Neural cell (in vitro differentiated cells): ENCODE results near the gene INPP5D. TPM values are rescaled to one million over a fixed set of nuclear protein-coding genes. Genes with fewer than 3 reads are reported as not detected.

Source experiments
- H2AFZ ChIP-seq: fragments of 200-600, 300-800 bp; sonication (generic), shearing (Covaris generic); 2 replicates; pipeline ENCODE4 v1.6.0; 2014; ENCODE audit warnings: low read depth, mild to moderate bottlenecking, antibody characterized with exemption, low read length, moderate library complexity
- H3F3A ChIP-seq: fragments of 200-600 bp; shearing (Covaris generic); 2 replicates; pipeline ENCODE4 v1.6.1; 2016; ENCODE audit warnings: mild to moderate bottlenecking, moderate library complexity, mixed read lengths, antibody characterized with exemption, low read length; ENCODE audit not compliant: insufficient read depth, poor library complexity, severe bottlenecking
- H3K27ac ChIP-seq: fragments of 200-600, 300-800 bp; sonication (generic), shearing (Covaris generic); 2 replicates; pipeline ENCODE4 v1.5.1; 2014; ENCODE audit warnings: mild to moderate bottlenecking, low read length, moderate library complexity
- H3K27me3 ChIP-seq: fragments of 300-800, 200-600 bp; sonication (generic), shearing (Covaris generic); 2 replicates; pipeline ENCODE4 v1.6.0; 2014; ENCODE audit warnings: mild to moderate bottlenecking, low read depth, low read length, moderate library complexity; ENCODE audit not compliant: insufficient read depth
- H3K36me3 ChIP-seq: fragments of 300-800, 200-600 bp; sonication (generic), shearing (Covaris generic); 2 replicates; pipeline ENCODE4 v1.5.1; 2014; ENCODE audit warnings: mild to moderate bottlenecking, antibody characterized with exemption, low read length, moderate library complexity; ENCODE audit not compliant: insufficient read depth
- H3K4me2 ChIP-seq: fragments of 300-800, 200-600 bp; sonication (generic), shearing (Covaris generic); 2 replicates; pipeline ENCODE4 v1.6.0; 2014; ENCODE audit warnings: mild to moderate bottlenecking, low read length
- H3K4me3 ChIP-seq: fragments of 300-800, 200-600 bp; sonication (generic), shearing (Covaris generic); 2 replicates; pipeline ENCODE4 v1.5.1; 2014; ENCODE audit warnings: mild to moderate bottlenecking, low read length, moderate library complexity
- H3K79me2 ChIP-seq: fragments of 200-600 bp; shearing (Covaris generic); replicated peaks from 2 replicates; pipeline ENCODE4 v1.6.0; 2014; ENCODE audit warnings: mild to moderate bottlenecking, low read length, moderate library complexity; ENCODE audit not compliant: insufficient read depth
- H3K9ac ChIP-seq: fragments of 300-800, 200-600 bp; sonication (generic), shearing (Covaris generic); 2 replicates; pipeline ENCODE4 v1.6.1; 2016; ENCODE audit warnings: mild to moderate bottlenecking, low read length, mixed read lengths
- H3K9me2 ChIP-seq: fragments of 200-600 bp; shearing (Covaris generic); 2 replicates; pipeline ENCODE4 v1.6.1; 2016; ENCODE audit warnings: mild to moderate bottlenecking, low read length, mixed read lengths; ENCODE audit not compliant: insufficient read depth
- H3K9me3 ChIP-seq: fragments of 200-600, 300-800 bp; sonication (generic), shearing (Covaris generic); 2 replicates; pipeline ENCODE4 v1.6.1; 2016; ENCODE audit warnings: mild to moderate bottlenecking, mixed run types, low read length, moderate library complexity, mixed read lengths
- H4K20me1 ChIP-seq: fragments of 200-600 bp; shearing (Covaris generic); 2 replicates; pipeline ENCODE4 v1.6.1; 2016; ENCODE audit warnings: mild to moderate bottlenecking, mixed run types; ENCODE audit not compliant: insufficient read depth
- CTCF ChIP-seq: fragments of 450-650 bp; IDR thresholded peaks from 2 replicates; pipeline ENCODE4 v1.5.1; 2014; ENCODE audit warnings: antibody characterized with exemption, mild to moderate bottlenecking, moderate library complexity; ENCODE audit not compliant: poor library complexity, severe bottlenecking
- EP300 ChIP-seq: fragments of 450-650 bp; conservative IDR thresholded peaks from 2 replicates; pipeline ENCODE4 v1.6.1; 2014; ENCODE audit warnings: antibody characterized with exemption, mild to moderate bottlenecking, moderate library complexity; ENCODE audit not compliant: poor library complexity, severe bottlenecking
- EZH2 ChIP-seq: fragments of 200-600, 300-800 bp; shearing (Covaris generic), sonication (generic); IDR thresholded peaks from 2 replicates; pipeline ENCODE4 v1.6.1; 2014; ENCODE audit warnings: antibody characterized with exemption, low read length, borderline replicate concordance, mild to moderate bottlenecking; ENCODE audit not compliant: insufficient read depth, poor library complexity, severe bottlenecking
- MXI1 ChIP-seq: fragments of 450-650 bp; conservative IDR thresholded peaks from 2 replicates; pipeline ENCODE4 v1.6.1; 2014; ENCODE audit warnings: antibody characterized with exemption, mild to moderate bottlenecking; ENCODE audit not compliant: poor library complexity, severe bottlenecking
- POLR2AphosphoS5 ChIP-seq: IDR thresholded peaks from 2 replicates; pipeline ENCODE4 v1.6.1; 2012
- RAD21 ChIP-seq: fragments of 450-650 bp; conservative IDR thresholded peaks from 2 replicates; pipeline ENCODE4 v1.6.1; 2014; ENCODE audit warnings: antibody characterized with exemption, mild to moderate bottlenecking, moderate library complexity
- REST ChIP-seq: IDR thresholded peaks from 2 replicates; pipeline ENCODE4 v1.6.1; 2012; ENCODE audit warnings: borderline replicate concordance
- SMC3 ChIP-seq: fragments of 450-650 bp; conservative IDR thresholded peaks from 2 replicates; pipeline ENCODE4 v1.6.1; 2014; ENCODE audit warnings: antibody characterized with exemption, mild to moderate bottlenecking, moderate library complexity; ENCODE audit not compliant: poor library complexity
- TAF1 ChIP-seq: IDR thresholded peaks from 2 replicates; pipeline ENCODE4 v1.6.1; 2012; ENCODE audit warnings: low read depth
- polyA plus RNA-seq: library from polyadenylated mRNA; depleted of rRNA; stranded (reverse); fragments of >200 nt; gene quantifications from 2 replicates; pipeline ENCODE4 v1.2.3, GENCODE V29; 2014

INPP5D gene
- polyA plus RNA-seq, 1 donor from 2014 or later: not detected

- no peaks in the 10 kb centered on the region for H4K20me1 ChIP-seq
- no peaks in the 10 kb centered on the region for H3F3A ChIP-seq
- H3K27me3 ChIP-seq: no peaks in the 10 kb centered on the region
- no peaks in the 10 kb centered on the region for H3K79me2 ChIP-seq
- no peak for TF ChIP-seq TAF1
- H3K9me2 ChIP-seq: no peaks in the 10 kb centered on the region
- H3K27ac ChIP-seq: no peak overlapping the region
- H3K4me3 ChIP-seq: no peak overlapping the region
- no peak overlapping the region for H3K9ac ChIP-seq
- no peak overlapping the region for H3K4me2 ChIP-seq
- no peaks in the 10 kb centered on the region for H3K36me3 ChIP-seq
- H3K9me3 ChIP-seq: no peaks in the 10 kb centered on the region
- no peak overlapping the region for H2AFZ ChIP-seq
Measured at GRCh38 chr2:233185963-233186362, 125.8 kb downstream of the INPP5D start.

- H3K4me2 ChIP-seq: no peak overlapping the region
- no peaks in the 10 kb centered on the region for H3F3A ChIP-seq
- H3K79me2 ChIP-seq: no peaks in the 10 kb centered on the region
- H3K4me3 ChIP-seq: no peak overlapping the region
- no peaks in the 10 kb centered on the region for H3K9me2 ChIP-seq
- H4K20me1 ChIP-seq: no peaks in the 10 kb centered on the region
- no peaks in the 10 kb centered on the region for H3K9me3 ChIP-seq
- H3K9ac ChIP-seq: no peak overlapping the region
- no peaks in the 10 kb centered on the region for H3K36me3 ChIP-seq
- H2AFZ ChIP-seq: no peak overlapping the region
- no peak overlapping the region for H3K27ac ChIP-seq
- H3K27me3 ChIP-seq: no peaks in the 10 kb centered on the region
- TF ChIP-seq POLR2AphosphoS5 (no peak), RAD21 (no peak), EP300 (no peak), EZH2 (no peak), MXI1 (no peak), TAF1 (no peak), SMC3 (no peak), CTCF (no peak), REST (no peak)
Measured at GRCh38 chr2:233186851-233187250, 126.7 kb downstream of the INPP5D start.

GRCh38 chr2:233189025-233189424 is 128.9 kb downstream of the INPP5D start:
- Histone ChIP-seq H3K36me3 (no peaks in the 10 kb centered on the region), H3K27me3 (no peaks in the 10 kb centered on the region), H3K9ac (no peak overlapping the region), H3K9me2 (no peaks in the 10 kb centered on the region), H3K4me2 (no peak overlapping the region), H3F3A (no peaks in the 10 kb centered on the region), H2AFZ (no peak overlapping the region), H3K27ac (no peak overlapping the region), H4K20me1 (no peaks in the 10 kb centered on the region), H3K4me3 (no peak overlapping the region), H3K79me2 (no peaks in the 10 kb centered on the region), H3K9me3 (no peaks in the 10 kb centered on the region)
- TF ChIP-seq MXI1 (no peak), EP300 (no peak), CTCF (no peak), REST (no peak), TAF1 (no peak), EZH2 (no peak), RAD21 (no peak)
